RWPE2 (cell line): Measurements from ENCODE around the gene GPR152.

Experiments used
- ATAC-seq: fragments of 200-7000 bp; cut with Tn5 transposase; 3 replicates; pipeline ENCODE4 v1.9.1; 2021; ENCODE audit warnings: low read depth
- DNase-seq: peaks from one replicate; pipeline ENCODE4 v3.0.0-alpha.2; 2020; ENCODE audit warnings: low spot score
- H3K27ac ChIP-seq: fragments of 450-650 bp; 2 replicates; pipeline ENCODE4 v1.5.1; 2017; ENCODE audit warnings: mild to moderate bottlenecking; ENCODE audit not compliant: poor library complexity, severe bottlenecking
- H3K27me3 ChIP-seq: fragments of 250-450 bp; sonication (Bioruptor Pico); 2 replicates; pipeline ENCODE4 v1.5.1; 2021; ENCODE audit warnings: mild to moderate bottlenecking, moderate library complexity; ENCODE audit not compliant: insufficient read depth, poor library complexity, severe bottlenecking
- H3K36me3 ChIP-seq: fragments of 250-450 bp; sonication (Bioruptor Pico); 2 replicates; pipeline ENCODE4 v1.5.1; 2020; ENCODE audit warnings: low read depth, mild to moderate bottlenecking, moderate library complexity
- H3K4me1 ChIP-seq: fragments of 250-450 bp; sonication (Bioruptor Pico); 2 replicates; pipeline ENCODE4 v1.5.1; 2021; ENCODE audit warnings: mild to moderate bottlenecking, moderate library complexity; ENCODE audit not compliant: insufficient read depth, poor library complexity, severe bottlenecking
- H3K4me3 ChIP-seq: fragments of 250-450 bp; sonication (Bioruptor Pico); 2 replicates; pipeline ENCODE4 v1.5.1; 2021; ENCODE audit warnings: mild to moderate bottlenecking, moderate library complexity; ENCODE audit not compliant: severe bottlenecking
- H3K9me3 ChIP-seq: fragments of 250-450 bp; sonication (Bioruptor Pico); 2 replicates; pipeline ENCODE4 v1.5.1; 2021; ENCODE audit warnings: mild to moderate bottlenecking, moderate library complexity; ENCODE audit not compliant: severe bottlenecking
- TF ChIP-seq, protein P1 (sequence below): fragments of 450-650 bp; IDR thresholded peaks from one replicate; pipeline ENCODE4 v1.5.1; 2017; ENCODE audit warnings: mild to moderate bottlenecking, moderate library complexity; ENCODE audit not compliant: poor library complexity, severe bottlenecking

The GPR152 gene

DNA sequence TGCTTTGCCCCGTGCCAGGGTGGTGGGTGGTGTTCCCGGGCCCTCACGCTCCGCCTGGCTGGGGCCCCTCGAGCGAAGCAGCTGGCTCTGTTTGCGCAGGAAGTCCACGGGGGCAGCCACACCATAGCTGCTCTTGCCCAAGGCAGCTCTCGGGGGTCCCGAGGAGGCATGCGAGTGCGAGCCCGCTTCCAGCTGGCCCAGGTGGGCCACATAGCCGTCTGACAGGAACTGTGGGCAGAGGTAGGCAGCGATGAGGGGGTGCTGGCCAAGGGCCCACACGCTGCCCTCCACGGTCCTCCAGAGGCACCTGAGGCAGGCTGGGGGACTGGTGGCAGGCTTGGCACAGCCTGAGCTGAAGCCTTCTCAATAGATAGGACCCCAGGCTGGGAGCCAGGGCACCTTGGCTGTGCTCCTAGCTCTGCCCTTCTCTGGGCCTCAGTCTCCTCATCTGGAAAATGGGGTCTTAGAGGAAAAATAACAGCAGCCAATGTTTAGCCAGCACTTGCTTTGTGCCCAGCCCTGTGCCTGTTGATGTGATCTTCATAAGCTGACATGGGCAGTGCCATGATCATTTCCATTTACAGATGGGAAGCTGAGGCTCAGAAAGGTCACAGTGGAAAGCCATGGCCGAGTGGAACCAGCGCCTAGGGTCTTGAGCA, 39.7 kb upstream of the GPR152 start:
- Histone ChIP-seq H3K27ac (no peak overlapping the region), H3K36me3 (peaks cover 44% of the 10 kb centered on the region), H3K9me3 (no peaks in the 10 kb centered on the region), H3K4me3 (no peak overlapping the region), H3K4me1 (no peaks in the 10 kb centered on the region), H3K27me3 (no peaks in the 10 kb centered on the region)
- ATAC-seq (no peak), DNase-seq (no peak)
- TF ChIP-seq, protein P1, sequence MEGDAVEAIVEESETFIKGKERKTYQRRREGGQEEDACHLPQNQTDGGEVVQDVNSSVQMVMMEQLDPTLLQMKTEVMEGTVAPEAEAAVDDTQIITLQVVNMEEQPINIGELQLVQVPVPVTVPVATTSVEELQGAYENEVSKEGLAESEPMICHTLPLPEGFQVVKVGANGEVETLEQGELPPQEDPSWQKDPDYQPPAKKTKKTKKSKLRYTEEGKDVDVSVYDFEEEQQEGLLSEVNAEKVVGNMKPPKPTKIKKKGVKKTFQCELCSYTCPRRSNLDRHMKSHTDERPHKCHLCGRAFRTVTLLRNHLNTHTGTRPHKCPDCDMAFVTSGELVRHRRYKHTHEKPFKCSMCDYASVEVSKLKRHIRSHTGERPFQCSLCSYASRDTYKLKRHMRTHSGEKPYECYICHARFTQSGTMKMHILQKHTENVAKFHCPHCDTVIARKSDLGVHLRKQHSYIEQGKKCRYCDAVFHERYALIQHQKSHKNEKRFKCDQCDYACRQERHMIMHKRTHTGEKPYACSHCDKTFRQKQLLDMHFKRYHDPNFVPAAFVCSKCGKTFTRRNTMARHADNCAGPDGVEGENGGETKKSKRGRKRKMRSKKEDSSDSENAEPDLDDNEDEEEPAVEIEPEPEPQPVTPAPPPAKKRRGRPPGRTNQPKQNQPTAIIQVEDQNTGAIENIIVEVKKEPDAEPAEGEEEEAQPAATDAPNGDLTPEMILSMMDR: no peak

DNA sequence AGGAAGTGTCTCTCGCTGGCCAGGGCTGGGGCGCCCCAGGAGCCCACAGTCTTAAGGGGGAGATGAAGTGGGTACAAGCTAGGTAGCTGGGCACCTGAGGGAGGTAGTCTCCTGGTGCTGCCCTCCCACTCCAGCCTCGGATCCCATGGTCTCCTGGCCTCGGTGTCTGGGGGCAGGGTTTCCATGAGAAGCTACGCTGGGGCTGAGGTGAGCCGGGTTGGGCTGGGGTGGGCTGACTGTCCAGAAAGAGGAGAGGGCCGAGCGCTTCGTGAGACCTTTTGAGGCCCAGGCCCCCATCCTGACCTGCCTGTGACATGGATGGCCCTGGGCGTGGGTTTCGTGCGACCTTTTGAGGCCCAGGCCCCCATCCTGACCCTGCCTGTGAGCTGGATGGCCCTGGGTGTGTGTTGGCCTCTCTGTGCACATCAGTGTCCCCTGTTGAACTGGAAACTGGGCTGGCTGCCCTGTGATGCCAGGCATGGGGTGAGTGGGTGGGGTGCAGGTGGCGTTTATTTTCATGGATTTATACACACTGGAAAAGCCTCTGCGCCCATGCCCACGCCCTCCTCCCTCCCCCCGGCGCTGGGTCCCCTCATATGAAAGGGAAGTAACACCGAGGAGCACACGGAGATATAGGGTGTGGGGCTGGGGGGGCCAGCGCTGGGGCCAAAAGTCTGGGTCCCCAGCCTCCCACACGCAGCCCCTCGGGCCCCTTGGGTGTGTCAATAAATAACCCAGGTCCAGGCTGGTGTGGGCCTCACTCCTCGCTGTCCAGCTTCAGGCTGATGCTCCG, 38.9 kb upstream of the GPR152 start:
- Histone ChIP-seq H3K27me3 (no peaks in the 10 kb centered on the region), H3K27ac (no peak overlapping the region), H3K4me1 (no peaks in the 10 kb centered on the region), H3K4me3 (no peak overlapping the region), H3K9me3 (no peaks in the 10 kb centered on the region), H3K36me3 (peaks cover 43% of the 10 kb centered on the region)
- no peak for DNase-seq
- TF ChIP-seq, protein P1: no peak
- ATAC-seq: no peak; the same call in 2 of the 3 replicates

DNA sequence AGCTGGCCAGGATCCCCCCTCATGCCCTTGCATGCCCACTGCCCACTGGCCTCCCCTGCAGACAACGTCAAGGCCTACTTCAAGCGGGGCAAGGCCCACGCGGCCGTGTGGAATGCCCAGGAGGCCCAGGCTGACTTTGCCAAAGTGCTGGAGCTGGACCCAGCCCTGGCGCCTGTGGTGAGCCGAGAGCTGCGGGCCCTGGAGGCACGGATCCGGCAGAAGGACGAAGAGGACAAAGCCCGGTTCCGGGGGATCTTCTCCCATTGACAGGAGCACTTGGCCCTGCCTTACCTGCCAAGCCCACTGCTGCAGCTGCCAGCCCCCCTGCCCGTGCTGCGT, 38.2 kb upstream of the GPR152 start:
- no peak overlapping the region for H3K27ac ChIP-seq
- DNase-seq (no peak), ATAC-seq (0 out of 3 replicates have a peak, but pooled peaks have one; percentile 5)

DNA sequence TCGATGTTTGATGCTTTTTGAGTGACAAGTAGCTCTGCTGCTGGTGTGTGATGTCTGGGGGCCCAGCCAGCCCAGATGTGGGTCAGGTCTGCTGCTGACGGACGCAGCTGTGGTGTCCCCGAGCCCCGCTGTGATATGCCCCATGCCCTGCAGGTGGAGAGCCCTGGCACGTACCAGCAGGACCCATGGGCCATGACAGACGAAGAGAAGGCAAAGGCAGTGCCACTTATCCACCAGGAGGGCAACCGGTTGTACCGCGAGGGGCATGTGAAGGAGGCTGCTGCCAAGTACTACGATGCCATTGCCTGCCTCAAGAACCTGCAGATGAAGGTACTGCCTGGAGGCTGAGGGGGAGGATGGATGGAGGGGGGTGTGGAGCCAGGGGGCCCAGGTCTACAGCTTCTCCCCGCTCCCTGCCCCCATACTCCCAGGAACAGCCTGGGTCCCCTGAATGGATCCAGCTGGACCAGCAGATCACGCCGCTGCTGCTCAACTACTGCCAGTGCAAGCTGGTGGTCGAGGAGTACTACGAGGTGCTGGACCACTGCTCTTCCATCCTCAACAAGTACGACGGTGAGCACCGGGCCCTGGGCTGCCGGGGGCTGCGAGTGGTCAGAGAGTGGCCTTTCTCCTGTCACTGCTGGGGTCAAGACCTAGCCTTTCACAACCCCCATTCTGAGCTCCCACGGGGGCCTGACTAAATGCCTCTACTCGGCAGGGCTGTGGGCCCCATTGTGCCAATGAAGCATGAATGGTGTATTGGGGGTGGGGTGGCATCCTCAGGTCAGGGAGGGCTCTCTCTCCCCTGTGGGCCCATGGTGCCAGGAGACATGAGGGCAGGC, 37.6 kb upstream of the GPR152 start:
- Histone ChIP-seq H3K4me1 (peaks cover 4% of the 10 kb centered on the region), H3K27me3 (no peaks in the 10 kb centered on the region), H3K36me3 (peaks cover 36% of the 10 kb centered on the region), H3K27ac (no peak overlapping the region), H3K9me3 (no peaks in the 10 kb centered on the region), H3K4me3 (no peak overlapping the region)
- peak; percentile 59 for DNase-seq
- TF ChIP-seq, protein P1: no peak
- ATAC-seq: 0 out of 3 replicates have a peak, but pooled peaks have one; percentile 7

More for the DNA sequence above, 38.2 kb upstream of the GPR152 start:
- TF ChIP-seq, protein P1: no peak
- peaks cover 4% of the 10 kb centered on the region for H3K4me1 ChIP-seq
- no peaks in the 10 kb centered on the region for H3K27me3 ChIP-seq
- peaks cover 39% of the 10 kb centered on the region for H3K36me3 ChIP-seq
- H3K4me3 ChIP-seq: no peak overlapping the region
- no peaks in the 10 kb centered on the region for H3K9me3 ChIP-seq
